HG03196 (cell line): ENCODE results near the gene RAB20.
A peak's percentile ranks its signal among the peaks of the same experiment; 100 is the strongest.
"Not testable (repeated sequence)": the region's sequence is repeated elsewhere in the genome, so short reads cannot be mapped to it uniquely, and the experiment has no call there.

ENCODE experiments used
- ATAC-seq: cut with Tn5 transposase; IDR thresholded peaks from one replicate; pipeline ENCODE4 v1.9.1; 2021; ENCODE audit not compliant: unreplicated experiment

Gene RAB20

GRCh38 chr13:110576070-110576394 lies 14.5 kb upstream of the RAB20 start:
- ATAC-seq = no peak

GRCh38 chr13:110575322-110576069 lies 14.0 kb upstream of the RAB20 start:
- peak; percentile 84 for ATAC-seq

DNA sequence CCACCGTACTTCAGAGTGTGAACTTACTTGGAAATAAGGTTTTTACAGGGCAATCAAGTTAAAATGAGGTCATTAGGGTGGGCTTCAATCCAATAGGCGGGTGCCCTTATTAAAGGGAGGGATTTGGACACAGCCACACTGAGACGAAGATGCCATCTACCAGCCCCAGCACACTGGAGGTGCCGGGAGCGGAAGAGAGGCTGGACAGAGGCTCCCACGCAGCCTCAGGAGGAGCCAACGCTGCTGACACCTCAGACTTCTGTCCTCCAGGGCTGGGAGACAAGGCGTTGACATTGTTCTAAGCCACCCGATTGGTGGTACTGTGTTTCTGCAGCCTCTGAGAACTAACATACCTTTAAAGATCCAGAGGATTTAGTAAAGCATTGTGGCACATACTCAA lies 12.6 kb upstream of the RAB20 start:
- no peak for ATAC-seq

GRCh38 chr13:110572778-110573118 lies 11.2 kb upstream of the RAB20 start:
- ATAC-seq = no peak

GRCh38 chr13:110571896-110572777 lies 10.6 kb upstream of the RAB20 start:
- ATAC-seq = no peak

GRCh38 chr13:110570886-110571285 lies 9.4 kb upstream of the RAB20 start:
- no peak for ATAC-seq

DNA sequence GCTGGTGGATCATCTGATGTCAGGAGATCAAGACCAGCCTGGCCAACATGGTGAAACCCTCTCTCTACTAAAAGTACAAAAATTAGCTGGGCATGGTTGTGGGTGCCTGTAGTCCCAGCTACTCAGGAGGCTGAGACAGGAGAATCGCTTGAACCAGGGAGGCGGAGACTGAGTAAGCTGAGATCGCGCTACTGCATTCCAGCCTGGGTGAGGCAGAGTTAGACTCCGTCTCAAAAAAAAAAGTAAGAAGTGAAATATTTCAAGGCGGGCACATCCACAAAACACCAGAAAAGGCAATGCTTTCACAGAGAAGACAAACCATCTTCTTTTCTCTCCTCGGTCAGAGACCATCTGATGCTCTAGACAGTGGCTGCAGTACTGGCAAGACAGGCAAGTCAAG lies 8.4 kb upstream of the RAB20 start:
- ATAC-seq = not testable (repeated sequence)

DNA sequence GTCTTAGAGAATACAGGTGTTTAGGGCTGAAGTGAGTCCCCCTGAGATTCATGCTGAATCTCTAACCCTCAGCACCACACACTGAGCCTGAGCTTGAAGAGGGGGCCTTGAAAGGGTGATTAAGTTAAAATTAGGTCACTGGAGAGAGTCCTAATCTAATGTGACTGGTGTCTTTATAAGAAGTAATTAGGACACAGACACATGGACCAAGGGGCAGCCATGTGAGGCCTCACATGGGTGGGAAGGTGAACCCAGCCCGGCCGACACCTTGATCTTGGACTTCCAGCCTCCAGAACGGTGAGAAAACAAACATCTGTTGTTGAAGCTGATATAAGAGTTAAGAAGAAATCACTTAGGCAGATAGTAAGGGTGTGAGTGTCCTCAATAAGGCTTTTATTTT lies 7.1 kb upstream of the RAB20 start:
- ATAC-seq = no peak

- ATAC-seq = no peak
Observed at GRCh38 chr13:110566171-110566570, 4.6 kb upstream of the RAB20 start.

GRCh38 chr13:110565296-110565695 lies 3.8 kb upstream of the RAB20 start:
- no peak for ATAC-seq

DNA sequence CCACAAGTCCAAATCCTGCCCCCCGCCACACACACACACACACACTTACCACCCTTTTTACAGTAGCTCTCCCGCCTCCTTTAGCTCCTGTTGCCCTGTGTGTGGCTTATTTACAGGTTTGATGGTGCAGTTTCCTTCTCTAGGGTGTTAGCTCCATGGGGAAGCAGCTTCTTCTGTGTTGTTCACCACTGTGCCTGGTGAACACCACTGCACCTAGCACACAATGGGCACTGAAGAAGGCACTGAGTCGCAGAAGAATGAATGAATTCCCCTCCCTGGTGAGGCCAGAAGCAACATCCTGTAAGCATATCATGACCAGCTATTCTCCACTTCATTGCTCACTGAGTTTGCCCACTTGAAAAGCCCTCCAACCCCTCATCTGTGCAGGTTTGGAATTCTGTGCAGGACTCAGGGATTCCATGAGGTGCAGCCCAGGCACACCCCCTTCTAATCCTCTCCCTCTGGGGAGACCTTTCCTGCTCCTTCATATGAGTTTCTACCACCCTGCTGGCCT lies 3.0 kb upstream of the RAB20 start:
- ATAC-seq = no peak

- no peak for ATAC-seq
Observed at GRCh38 chr13:110563463-110563774, 1.9 kb upstream of the RAB20 start.

- ATAC-seq = no peak
Observed at GRCh38 chr13:110562696-110563462, 1.4 kb upstream of the RAB20 start.

GRCh38 chr13:110562036-110562597 lies 595 bp upstream of the RAB20 start:
- no peak for ATAC-seq

GRCh38 chr13:110560601-110561343 lies 750 bp downstream of the RAB20 start:
- no peak for ATAC-seq

GRCh38 chr13:110559986-110560385 lies 1.5 kb downstream of the RAB20 start:
- no peak for ATAC-seq

DNA sequence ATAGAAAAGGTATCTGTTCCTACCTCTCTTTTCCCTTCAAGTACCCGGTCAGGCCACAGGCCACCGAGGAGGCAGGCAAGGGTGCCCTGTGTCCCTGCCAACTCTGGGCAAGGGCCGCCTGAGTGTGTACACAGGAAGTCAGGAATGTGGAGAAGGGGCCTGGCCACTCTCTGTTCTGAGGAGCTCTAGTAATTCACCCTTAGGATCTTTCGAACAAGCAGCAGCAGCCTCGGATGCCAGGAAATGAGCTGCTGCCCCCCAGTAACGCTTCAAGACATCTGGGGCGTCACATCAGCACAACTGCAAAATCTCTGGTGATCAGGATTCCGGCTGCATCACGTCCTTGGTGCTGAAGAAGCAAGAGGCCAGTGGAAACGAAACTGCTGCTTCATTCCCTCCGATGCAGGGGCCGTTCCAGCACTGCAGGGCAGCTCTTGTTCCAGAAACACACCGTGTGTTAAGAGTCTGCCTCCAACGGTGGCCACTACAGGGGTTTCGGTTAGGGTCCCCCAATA lies 2.0 kb downstream of the RAB20 start:
- ATAC-seq = no peak

DNA sequence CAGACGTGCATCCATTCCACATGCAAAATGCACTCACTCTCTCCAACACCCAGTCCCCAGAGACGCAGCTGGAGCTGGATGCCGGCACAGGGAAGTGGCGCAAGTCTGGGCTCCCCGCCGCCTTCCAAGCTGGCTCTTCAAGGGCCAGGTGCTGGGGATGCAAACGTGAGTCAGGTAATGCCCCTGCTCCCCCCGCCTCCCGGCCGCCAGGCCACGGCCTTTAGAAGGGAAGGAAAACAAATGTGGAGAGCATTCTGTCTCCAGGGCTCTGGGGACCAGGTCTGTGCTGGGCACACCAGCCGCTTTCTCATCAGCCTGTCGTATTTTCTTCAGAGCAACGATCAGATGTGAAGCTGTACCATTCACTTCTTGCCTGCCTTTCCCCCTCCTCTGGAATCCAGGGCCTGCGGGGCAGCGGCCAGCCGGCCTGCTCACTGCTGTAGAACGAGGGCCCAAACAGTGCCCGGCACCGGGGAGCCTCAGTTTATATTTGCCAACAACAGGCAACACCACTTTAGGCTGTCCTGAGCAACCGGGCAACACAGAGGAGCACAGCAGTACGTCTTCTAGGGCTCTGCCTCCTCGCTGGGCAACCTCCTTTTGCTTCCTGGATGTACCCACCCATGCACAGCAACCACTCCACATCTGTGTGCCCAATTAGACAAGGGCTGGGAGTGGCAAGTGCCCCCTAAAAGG lies 3.8 kb downstream of the RAB20 start:
- ATAC-seq = no peak

DNA sequence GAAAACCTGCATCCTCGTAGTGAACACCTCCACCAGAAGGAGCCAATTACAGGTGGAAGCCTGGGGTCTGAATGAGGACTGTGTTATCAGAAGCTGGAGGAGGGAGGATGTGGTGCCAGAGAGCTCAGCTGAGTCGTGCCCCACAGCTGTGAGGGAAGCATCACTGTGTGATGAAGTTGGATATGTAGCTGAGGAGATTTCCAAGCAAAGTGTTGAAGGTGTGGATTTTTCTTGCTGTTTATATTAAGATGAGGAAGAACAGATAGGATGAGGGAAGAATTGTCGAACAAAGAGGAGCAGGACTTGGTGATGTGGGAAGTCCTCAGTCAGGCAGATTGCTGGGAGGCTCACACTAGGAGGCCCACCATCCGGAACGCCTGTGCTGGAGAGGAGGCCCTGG lies 4.4 kb downstream of the RAB20 start:
- ATAC-seq = no peak

DNA sequence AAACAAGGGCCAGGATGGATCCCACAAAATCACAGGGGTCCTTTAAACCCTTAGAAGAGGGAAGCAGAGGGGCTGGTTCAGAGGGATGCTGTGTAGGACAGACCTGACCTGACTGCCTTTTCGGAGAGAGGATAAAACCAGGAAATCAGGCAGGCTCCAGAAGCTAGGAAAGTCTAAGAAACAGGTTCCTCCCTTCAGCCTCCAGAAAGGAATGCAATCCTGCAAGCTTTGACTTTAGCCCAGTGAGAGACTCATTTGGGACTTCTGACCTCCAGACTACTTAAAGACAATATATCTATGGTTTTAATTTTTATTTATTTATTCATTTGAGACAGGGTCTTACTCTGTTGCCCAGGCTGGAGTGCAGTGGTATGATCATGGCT lies 5.3 kb downstream of the RAB20 start:
- no peak for ATAC-seq
